ENCODE measurements around the gene CFL1. TPM values are rescaled to one million over a fixed set of nuclear protein-coding genes. Genes with fewer than 3 reads are reported as not detected.

CFL1 gene
- total RNA-seq, 2 donors from 2014 or later = 1,740 to 2,016 TPM

- ATAC-seq (peak; percentile 96), DNase-seq (peak; percentile 97 to 98)
- intact Hi-C loops (cut with DNase I, micrococcal nuclease) = no loop called here
Measured at GRCh38 chr11:65873318-65874156, 15.6 kb upstream of the CFL1 start.

GRCh38 chr11:65872586-65873317, 14.8 kb upstream of the CFL1 start, which contains the start of gene EFEMP2:
Gene EFEMP2 (minus strand): TSS chr11:65872800. CDS start chr11:65872354, 446 bp downstream.
- intact Hi-C loops (cut with DNase I, micrococcal nuclease) = no loop called here
- DNase-seq (peak in 1 of 2 donors; percentile 40), ATAC-seq (peak; percentile 7)

- DNase-seq (peak in 1 of 2 donors; percentile 22), ATAC-seq (no peak)
- intact Hi-C loops (cut with DNase I, micrococcal nuclease) = no loop called here
Measured at GRCh38 chr11:65871811-65872548, 14.0 kb upstream of the CFL1 start.

GRCh38 chr11:65870706-65871681, 13.0 kb upstream of the CFL1 start:
- DNase-seq = no peak
- no peak for ATAC-seq
- intact Hi-C loops (cut with DNase I, micrococcal nuclease) = no loop called here

- DNase-seq (no peak), ATAC-seq (no peak)
- intact Hi-C loops (cut with DNase I, micrococcal nuclease) = no loop called here
Measured at GRCh38 chr11:65870307-65870658, 12.3 kb upstream of the CFL1 start.

GRCh38 chr11:65869643-65870306, 11.8 kb upstream of the CFL1 start:
- DNase-seq (no peak), ATAC-seq (no peak)
- intact Hi-C loops (cut with DNase I, micrococcal nuclease) = no loop called here

GRCh38 chr11:65868907-65869306, 10.9 kb upstream of the CFL1 start:
- intact Hi-C loops (cut with DNase I, micrococcal nuclease) = no loop called here
- ATAC-seq (no peak), DNase-seq (no peak)

GRCh38 chr11:65868076-65868667, 10.2 kb upstream of the CFL1 start:
- DNase-seq (peak in 1 of 2 donors; percentile 14), ATAC-seq (no peak)
- intact Hi-C loops (cut with DNase I, micrococcal nuclease) = no loop called here

- no peak for ATAC-seq
- intact Hi-C loops (cut with DNase I, micrococcal nuclease) = no loop called here
- no peak for DNase-seq
Measured at GRCh38 chr11:65867284-65868071, 9.5 kb upstream of the CFL1 start.

GRCh38 chr11:65866509-65867283, 8.7 kb upstream of the CFL1 start:
- DNase-seq = no peak
- intact Hi-C loops (cut with DNase I, micrococcal nuclease) = no loop called here

GRCh38 chr11:65865550-65866172, 7.7 kb upstream of the CFL1 start:
- intact Hi-C loops (cut with DNase I, micrococcal nuclease) = no loop called here
- ATAC-seq = no peak
- DNase-seq = no peak

More at GRCh38 chr11:65866509-65867283, 8.7 kb upstream of the CFL1 start:
- ATAC-seq = no peak

GRCh38 chr11:65864706-65865471, 6.9 kb upstream of the CFL1 start:
- ATAC-seq = no peak
- no peak for DNase-seq
- intact Hi-C loops (cut with DNase I, micrococcal nuclease) = no loop called here

GRCh38 chr11:65863889-65864705, 6.1 kb upstream of the CFL1 start:
- no peak for ATAC-seq
- DNase-seq = no peak
- intact Hi-C loops (cut with DNase I, micrococcal nuclease) = no loop called here

All from left colon (tissue), 2 donors.